Glutamatergic neuron (in vitro differentiated cells): ENCODE results near the gene PPP1R26. TPM values are rescaled to one million over a fixed set of nuclear protein-coding genes. Genes with fewer than 3 reads are reported as not detected.
A peak's percentile ranks its signal among the peaks of the same experiment; 100 is the strongest.

Source experiments
- DNase-seq: peaks from one replicate; pipeline ENCODE4 v3.0.0; 2022
- H3K27ac Mint-ChIP-seq: one replicate; pipeline ENCODE4 v1.8.0; 2020; ENCODE audit warnings: mild to moderate bottlenecking, mixed read lengths, inconsistent platforms; ENCODE audit not compliant: unreplicated experiment
- H3K27me3 Mint-ChIP-seq: one replicate; pipeline ENCODE4 v1.8.0; 2020; ENCODE audit warnings: mild to moderate bottlenecking, moderate library complexity, mixed read lengths, inconsistent platforms; ENCODE audit not compliant: unreplicated experiment
- H3K36me3 Mint-ChIP-seq: one replicate; pipeline ENCODE4 v1.8.0; 2020; ENCODE audit warnings: mild to moderate bottlenecking, mixed read lengths, inconsistent platforms; ENCODE audit not compliant: unreplicated experiment
- H3K4me1 Mint-ChIP-seq: one replicate; pipeline ENCODE4 v1.8.0; 2020; ENCODE audit warnings: mild to moderate bottlenecking, low read depth, mixed read lengths, inconsistent platforms; ENCODE audit not compliant: unreplicated experiment
- H3K4me3 Mint-ChIP-seq: one replicate; pipeline ENCODE4 v1.8.0; 2020; ENCODE audit warnings: mild to moderate bottlenecking, mixed read lengths, inconsistent platforms; ENCODE audit not compliant: unreplicated experiment
- H3K9me3 Mint-ChIP-seq: one replicate; pipeline ENCODE4 v1.8.0; 2020; ENCODE audit warnings: mild to moderate bottlenecking, moderate library complexity, mixed read lengths, inconsistent platforms; ENCODE audit not compliant: unreplicated experiment
- CTCF ChIP-seq: fragments of 200-600 bp; sonication (generic); IDR thresholded peaks from one replicate; pipeline ENCODE4 v1.5.0; 2021; ENCODE audit not compliant: partially characterized antibody, unreplicated experiment
- total RNA-seq: library from RNA; stranded (reverse); fragmentation: NEBNext Ultra II Directional; extraction: Animal tissue kit (Norgen Biotek cat#: 25700); gene quantifications from one replicate; pipeline ENCODE4 v1.2.1, GENCODE V29; 2021; ENCODE audit not compliant: unreplicated experiment

The PPP1R26 gene
- total RNA-seq, 1 donor from 2014 or later = 22.2 TPM

GRCh38 chr9:135464181-135464580 is 15.4 kb upstream of the PPP1R26 start:
- Mint-ChIP-seq H3K36me3 (no peaks in the 10 kb centered on the region), H3K9me3 (peaks cover 2% of the 10 kb centered on the region), H3K27ac (no peak overlapping the region)

GRCh38 chr9:135468854-135469521 is 10.6 kb upstream of the PPP1R26 start:
- H3K4me1 Mint-ChIP-seq = peaks cover 44% of the 10 kb centered on the region
- H3K9me3 Mint-ChIP-seq = peaks cover 7% of the 10 kb centered on the region
- DNase-seq = no peak
- no peaks in the 10 kb centered on the region for H3K36me3 Mint-ChIP-seq
- H3K27me3 Mint-ChIP-seq = peaks cover 15% of the 10 kb centered on the region
- peak overlapping the region; percentile 80 for H3K4me3 Mint-ChIP-seq
- peak overlapping the region; percentile 95 for H3K27ac Mint-ChIP-seq
- no peak for TF ChIP-seq CTCF

More at GRCh38 chr9:135464181-135464580, 15.4 kb upstream of the PPP1R26 start:
- H3K4me1 Mint-ChIP-seq = peaks cover 21% of the 10 kb centered on the region
- no peak overlapping the region for H3K4me3 Mint-ChIP-seq
- TF ChIP-seq CTCF = no peak
- DNase-seq = no peak
- peaks cover 12% of the 10 kb centered on the region for H3K27me3 Mint-ChIP-seq

GRCh38 chr9:135471791-135472640 is 7.6 kb upstream of the PPP1R26 start:
- H3K36me3 Mint-ChIP-seq = no peaks in the 10 kb centered on the region
- H3K27ac Mint-ChIP-seq = peak overlapping the region; percentile 82
- DNase-seq = peak; percentile 50
- H3K4me1 Mint-ChIP-seq = peaks cover 50% of the 10 kb centered on the region
- H3K4me3 Mint-ChIP-seq = peak overlapping the region; percentile 50
- H3K9me3 Mint-ChIP-seq = peaks cover 7% of the 10 kb centered on the region
- peaks cover 14% of the 10 kb centered on the region for H3K27me3 Mint-ChIP-seq
- TF ChIP-seq CTCF = no peak

GRCh38 chr9:135473972-135474543 is 5.5 kb upstream of the PPP1R26 start:
- H3K9me3 Mint-ChIP-seq = peaks cover 10% of the 10 kb centered on the region
- peaks cover 40% of the 10 kb centered on the region for H3K4me1 Mint-ChIP-seq
- no peaks in the 10 kb centered on the region for H3K36me3 Mint-ChIP-seq
- H3K4me3 Mint-ChIP-seq = no peak overlapping the region
- DNase-seq = no peak
- H3K27ac Mint-ChIP-seq = no peak overlapping the region
- no peak for TF ChIP-seq CTCF
- peaks cover 10% of the 10 kb centered on the region for H3K27me3 Mint-ChIP-seq
